Measurements from ENCODE around the gene SLC25A1.

SLC25A1 gene

DNA sequence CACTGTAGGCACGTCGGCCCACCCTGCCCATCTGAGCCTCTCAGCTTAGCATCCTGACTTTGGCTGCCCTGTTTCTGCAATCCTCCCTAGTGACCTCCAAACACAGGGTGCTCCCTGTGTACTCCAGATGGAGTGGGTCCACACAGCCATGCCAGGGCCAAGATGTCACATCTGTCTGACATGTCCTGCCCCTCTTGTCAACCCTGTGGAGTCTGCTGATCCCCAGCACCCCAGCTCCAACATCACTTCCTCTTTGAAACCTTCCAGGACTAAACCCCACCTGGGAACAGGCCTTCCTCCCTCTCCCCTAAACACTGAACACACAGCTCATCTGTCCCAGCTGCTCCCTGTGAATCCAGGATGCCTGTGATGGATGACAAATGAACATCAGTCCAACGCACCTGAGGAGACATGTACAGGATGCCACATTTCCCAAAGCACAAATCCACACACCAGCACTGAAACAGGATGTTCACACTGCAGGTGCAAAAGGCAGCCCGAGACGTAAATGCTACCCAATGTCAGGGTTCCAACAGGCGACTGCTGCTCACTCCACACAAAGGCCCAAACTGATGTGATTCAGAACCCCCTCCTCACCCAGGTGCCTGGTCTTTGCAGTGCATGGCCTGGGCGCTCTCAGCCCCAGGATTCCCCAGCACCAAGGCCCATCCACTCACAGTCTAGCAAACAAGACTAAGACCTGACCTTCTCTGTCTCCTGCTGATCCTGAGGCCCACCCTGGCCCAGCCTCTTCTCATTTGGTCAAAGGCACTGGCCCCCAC, 49.4 kb downstream of the SLC25A1 start:
- Histone ChIP-seq H3K4me1 (peaks cover 0 to 6% (median 0%) of the 10 kb centered on the region in 4 donors), H3K9me3 (no peaks in the 10 kb centered on the region), H3K36me3 (peaks cover 11 to 36% (median 25%) of the 10 kb centered on the region in 3 donors), H3K27me3 (no peaks in the 10 kb centered on the region), H3K27ac (no peak overlapping the region), H3K4me3 (no peak overlapping the region)
- no peak for DNase-seq
- TF ChIP-seq, protein P1, sequence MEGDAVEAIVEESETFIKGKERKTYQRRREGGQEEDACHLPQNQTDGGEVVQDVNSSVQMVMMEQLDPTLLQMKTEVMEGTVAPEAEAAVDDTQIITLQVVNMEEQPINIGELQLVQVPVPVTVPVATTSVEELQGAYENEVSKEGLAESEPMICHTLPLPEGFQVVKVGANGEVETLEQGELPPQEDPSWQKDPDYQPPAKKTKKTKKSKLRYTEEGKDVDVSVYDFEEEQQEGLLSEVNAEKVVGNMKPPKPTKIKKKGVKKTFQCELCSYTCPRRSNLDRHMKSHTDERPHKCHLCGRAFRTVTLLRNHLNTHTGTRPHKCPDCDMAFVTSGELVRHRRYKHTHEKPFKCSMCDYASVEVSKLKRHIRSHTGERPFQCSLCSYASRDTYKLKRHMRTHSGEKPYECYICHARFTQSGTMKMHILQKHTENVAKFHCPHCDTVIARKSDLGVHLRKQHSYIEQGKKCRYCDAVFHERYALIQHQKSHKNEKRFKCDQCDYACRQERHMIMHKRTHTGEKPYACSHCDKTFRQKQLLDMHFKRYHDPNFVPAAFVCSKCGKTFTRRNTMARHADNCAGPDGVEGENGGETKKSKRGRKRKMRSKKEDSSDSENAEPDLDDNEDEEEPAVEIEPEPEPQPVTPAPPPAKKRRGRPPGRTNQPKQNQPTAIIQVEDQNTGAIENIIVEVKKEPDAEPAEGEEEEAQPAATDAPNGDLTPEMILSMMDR (IDR thresholded peaks at IDR 0.05): no peak
- intact Hi-C loops (cut with DNase I; ENCODE audit: low total_unique reads): no loop called here

DNA sequence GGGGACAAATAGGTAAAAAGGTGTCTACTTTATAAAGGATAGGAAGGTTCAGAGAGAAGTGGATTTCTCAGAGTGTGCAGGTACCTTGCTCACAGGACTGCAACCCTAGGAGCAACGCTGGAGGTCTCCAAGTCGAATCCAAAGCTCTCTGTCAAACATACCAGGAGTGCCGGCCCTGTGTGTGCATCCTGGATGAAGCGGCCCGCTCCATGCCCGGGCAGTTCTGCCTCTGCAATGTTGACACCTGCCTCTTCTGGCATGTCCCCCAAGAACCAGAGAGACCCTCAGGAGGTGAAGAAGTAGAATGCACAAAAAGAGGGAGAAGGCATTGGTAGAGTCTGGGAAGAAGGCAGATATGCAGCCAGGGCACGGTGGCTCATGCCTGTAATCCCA, 50.5 kb downstream of the SLC25A1 start:
- peaks cover 0 to 24% (median 14%) of the 10 kb centered on the region in 3 donors for H3K36me3 ChIP-seq
- intact Hi-C loops (cut with DNase I; ENCODE audit: low total_unique reads): no loop called here
- H3K27me3 ChIP-seq: no peaks in the 10 kb centered on the region
- peaks cover 0 to 9% (median 3%) of the 10 kb centered on the region in 4 donors for H3K4me1 ChIP-seq
- no peak overlapping the region for H3K27ac ChIP-seq
- H3K9me3 ChIP-seq: no peaks in the 10 kb centered on the region
- no peak for DNase-seq
- TF ChIP-seq, protein P1 (IDR thresholded peaks at IDR 0.05): no peak
- no peak overlapping the region for H3K4me3 ChIP-seq

DNA sequence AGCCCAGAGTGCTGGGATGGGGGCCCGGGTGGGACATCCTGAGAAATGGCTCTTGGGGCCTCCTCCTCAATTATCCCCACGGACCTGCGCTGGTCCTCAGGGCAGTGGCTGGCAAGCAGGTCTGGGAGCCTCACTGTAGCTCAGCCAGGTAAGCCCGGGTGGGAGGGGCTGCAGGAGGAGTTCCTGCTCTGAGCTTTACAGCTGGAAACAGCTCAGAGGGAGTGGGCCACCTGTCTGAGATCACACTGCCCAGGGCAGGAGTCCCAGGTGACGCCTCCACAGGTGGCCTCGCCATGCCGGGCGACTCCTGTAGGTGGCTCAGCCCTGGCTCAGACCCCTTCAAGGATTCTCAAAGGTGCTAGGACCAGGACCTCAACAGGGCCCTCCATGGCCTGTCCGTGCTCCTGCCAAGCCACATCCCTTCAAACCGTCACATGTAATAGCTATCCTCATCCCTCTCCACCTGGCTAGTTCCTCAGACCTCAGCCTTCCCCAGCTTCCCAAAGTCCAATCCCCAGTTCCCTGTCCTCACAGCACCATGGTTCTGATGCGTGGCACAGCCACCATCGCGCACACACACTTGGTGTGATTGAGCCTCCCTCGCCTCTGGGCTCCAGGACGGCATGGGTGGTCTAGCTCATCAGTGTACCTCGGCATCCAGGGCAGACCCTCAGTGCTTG, 51.1 kb downstream of the SLC25A1 start:
- H3K27ac ChIP-seq: no peak overlapping the region
- peaks cover 0 to 19% (median 8%) of the 10 kb centered on the region in 3 donors for H3K36me3 ChIP-seq
- peaks cover 0 to 14% (median 4%) of the 10 kb centered on the region in 4 donors for H3K4me1 ChIP-seq
- no peaks in the 10 kb centered on the region for H3K27me3 ChIP-seq
- no peaks in the 10 kb centered on the region for H3K9me3 ChIP-seq
- TF ChIP-seq, protein P1 (IDR thresholded peaks at IDR 0.05): no peak
- intact Hi-C loops (cut with DNase I; ENCODE audit: low total_unique reads): no loop called here
- H3K4me3 ChIP-seq: no peak overlapping the region
- no peak for DNase-seq

DNA sequence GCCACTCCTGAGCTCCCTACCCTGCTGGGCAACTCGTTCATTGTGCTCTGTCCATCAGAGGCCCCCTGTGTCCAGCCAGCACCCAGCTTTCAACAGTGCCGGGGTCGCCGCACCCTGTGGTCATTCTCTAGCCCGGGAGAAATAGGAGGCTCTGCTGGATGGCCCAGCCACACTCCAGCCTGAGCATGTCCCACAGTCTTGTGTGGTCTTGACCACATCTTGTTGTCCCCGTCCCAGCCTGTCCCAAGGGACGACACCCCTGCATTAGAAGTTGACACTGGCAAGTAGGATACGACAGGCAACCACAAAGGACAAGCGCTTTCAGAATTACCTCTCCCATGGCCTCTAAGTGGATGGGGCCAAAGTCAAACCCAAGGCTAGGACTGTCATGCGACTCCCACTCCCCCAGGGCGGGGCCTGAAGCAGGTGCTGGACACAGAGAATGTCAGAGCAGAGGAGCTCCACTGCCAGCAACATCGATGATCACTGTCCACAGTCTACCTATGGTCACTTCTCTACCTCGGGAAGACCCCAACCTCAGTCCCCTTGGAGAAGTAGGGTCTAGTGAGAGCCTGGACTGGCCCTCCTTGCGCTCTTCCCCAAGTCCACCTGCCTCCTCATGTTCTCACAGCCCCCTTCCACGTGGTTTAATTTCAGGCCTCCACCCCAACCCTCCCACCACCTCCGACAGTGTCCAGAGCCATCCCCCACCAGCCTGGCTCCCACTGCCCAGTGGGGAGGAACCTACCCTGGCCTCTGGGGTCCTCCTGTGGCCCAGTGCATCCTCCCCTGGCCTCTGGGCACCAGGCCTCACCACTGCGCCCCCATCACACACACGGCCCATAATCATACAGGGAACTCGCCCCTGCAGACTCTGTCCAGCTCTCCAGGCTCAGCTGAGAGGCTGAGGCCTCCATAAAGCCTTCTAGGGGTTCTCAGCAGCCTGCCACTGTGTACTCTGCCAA, 51.9 kb downstream of the SLC25A1 start:
- Histone ChIP-seq H3K4me1 (peaks cover 0 to 14% (median 4%) of the 10 kb centered on the region in 4 donors), H3K27ac (no peak overlapping the region), H3K27me3 (no peaks in the 10 kb centered on the region), H3K9me3 (no peaks in the 10 kb centered on the region), H3K36me3 (peaks cover 0 to 10% (median 0%) of the 10 kb centered on the region in 3 donors), H3K4me3 (no peak overlapping the region)
- TF ChIP-seq, protein P1 (IDR thresholded peaks at IDR 0.05): no peak
- intact Hi-C loops (cut with DNase I; ENCODE audit: low total_unique reads): no loop called here
- DNase-seq: no peak

All from tibial artery (tissue), 4 donors.